Measurements from ENCODE around the gene WDHD1. TPM values are rescaled to one million over a fixed set of nuclear protein-coding genes. Genes with fewer than 3 reads are reported as not detected.
"Not testable (repeated sequence)": the region's sequence is repeated elsewhere in the genome, so short reads cannot be mapped to it uniquely, and the experiment has no call there.

Gene WDHD1
- 53.8 and 54.1 TPM in 2 replicates for total RNA-seq

- H3K4me3 Mint-ChIP-seq, result peak within 1 kb of the TSS; percentile 88
- H3K27ac Mint-ChIP-seq, result peak within 1 kb of the TSS; percentile 86
- H3K36me3 Mint-ChIP-seq (ENCODE audit: low read depth), result peaks cover 24% of the 10 kb centered on the region
- H3K27me3 Mint-ChIP-seq (ENCODE audit: insufficient read depth), result no peaks in the 10 kb centered on the region
- intact Hi-C loops (cut with micrococcal nuclease), result loop anchor here (1.0 to 5.0 kb wide), 7 partner anchors 24 to 631 kb away; partner anchors contain the start of genes ATG14, CGRRF1, CNIH1 and GCH1
- H3K9me3 Mint-ChIP-seq, result no peaks in the 10 kb centered on the region
- DNase-seq (ENCODE audit: low spot score), result peak; percentile 98
- H3K4me1 Mint-ChIP-seq (ENCODE audit: low read depth), result peaks cover 63% of the 10 kb centered on the region
Observed at GRCh38 chr14:55026793-55027561, at the start of gene WDHD1, which contains the start of gene SOCS4. TSS of gene WDHD1 (minus strand) at chr14:55027099. CDS start at chr14:55026787, 312 bp downstream. TSS of gene SOCS4 (plus strand) at chr14:55027236. CDS start at chr14:55043042, 15,806 bp downstream.

DNA sequence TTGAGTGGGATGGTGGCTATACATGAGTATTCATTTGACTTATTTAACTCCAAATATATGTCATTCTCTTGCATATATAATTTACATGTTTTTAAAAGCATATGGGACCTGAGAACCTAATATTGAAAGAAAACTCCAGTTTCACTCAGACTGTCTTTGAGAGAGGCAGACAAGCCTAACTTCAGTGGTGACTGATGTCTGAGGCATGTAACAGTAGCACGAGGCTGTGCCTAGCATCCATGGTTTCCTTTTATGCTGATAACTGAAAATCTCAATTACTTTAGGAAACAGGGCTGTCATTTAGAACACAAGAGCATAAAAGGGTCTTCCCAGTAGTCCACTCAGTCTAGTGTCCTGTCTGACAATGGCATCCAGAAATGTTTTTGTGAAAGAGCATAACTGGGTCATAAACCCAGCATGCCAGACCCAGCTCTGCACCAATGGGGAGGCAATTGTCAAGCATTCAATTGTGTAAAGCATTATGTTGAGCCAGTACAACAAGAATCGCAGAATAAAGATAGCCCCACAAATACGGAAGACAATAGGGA, 48.8 kb upstream of the WDHD1 start:
- Mint-ChIP-seq H3K27me3 (ENCODE audit: insufficient read depth) (peaks cover 2% of the 10 kb centered on the region), H3K4me1 (ENCODE audit: low read depth) (peaks cover 29% of the 10 kb centered on the region), H3K27ac (no peak overlapping the region), H3K36me3 (ENCODE audit: low read depth) (peaks cover 5% of the 10 kb centered on the region), H3K9me3 (no peaks in the 10 kb centered on the region), H3K4me3 (no peak overlapping the region)
- intact Hi-C loops (cut with micrococcal nuclease), result no loop called here
- DNase-seq (ENCODE audit: low spot score), result no peak

DNA sequence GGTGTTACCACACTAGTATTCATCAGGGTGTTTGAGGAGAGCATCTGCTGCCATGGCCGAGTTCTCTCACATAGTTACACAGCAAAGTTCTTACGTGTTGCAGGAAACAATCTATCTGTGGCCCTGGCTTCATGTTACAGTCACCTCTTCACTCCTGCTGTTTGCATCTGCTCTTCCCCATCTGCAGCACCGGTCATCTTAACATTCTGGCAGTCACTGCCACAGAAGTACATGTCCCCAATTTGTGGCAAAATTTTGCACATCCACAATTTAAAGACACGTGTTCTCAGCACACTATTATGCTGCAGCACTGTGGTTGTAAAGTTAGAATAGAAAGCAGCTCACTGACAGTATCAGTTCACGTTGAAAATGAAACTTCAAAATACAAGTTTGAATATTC, 47.8 kb upstream of the WDHD1 start:
- intact Hi-C loops (cut with micrococcal nuclease), result no loop called here
- Mint-ChIP-seq H3K36me3 (ENCODE audit: low read depth) (peaks cover 9% of the 10 kb centered on the region), H3K27me3 (ENCODE audit: insufficient read depth) (peaks cover 2% of the 10 kb centered on the region), H3K9me3 (no peaks in the 10 kb centered on the region), H3K4me3 (no peak overlapping the region), H3K4me1 (ENCODE audit: low read depth) (peaks cover 30% of the 10 kb centered on the region), H3K27ac (peak overlapping the region; percentile 66)
- no peak for DNase-seq (ENCODE audit: low spot score)

DNA sequence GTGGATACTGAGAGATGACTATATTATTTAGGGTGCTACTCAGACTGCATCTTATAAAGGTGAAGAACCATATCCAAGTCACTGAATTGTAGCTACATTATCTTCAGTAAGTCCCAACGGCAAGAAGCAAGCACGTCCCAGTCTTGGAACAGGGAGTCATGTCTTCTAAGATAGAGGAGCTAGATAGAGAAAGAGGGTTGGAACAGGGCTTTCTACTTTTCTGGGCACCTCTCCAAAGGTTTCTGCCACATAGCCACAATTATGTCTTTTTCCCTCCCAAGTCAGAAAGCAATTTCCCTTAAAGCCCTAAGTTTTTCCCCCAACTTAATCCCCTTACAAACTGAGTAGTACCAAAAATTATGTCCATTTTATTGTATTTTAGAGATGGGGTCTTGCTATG, 47.0 kb upstream of the WDHD1 start:
- no peaks in the 10 kb centered on the region for H3K9me3 Mint-ChIP-seq

GRCh38 chr14:55071870-55072640, 45.2 kb upstream of the WDHD1 start:
- H3K9me3 Mint-ChIP-seq, result no peaks in the 10 kb centered on the region
- no peak for DNase-seq (ENCODE audit: low spot score)
- intact Hi-C loops (cut with micrococcal nuclease), result no loop called here
- peaks cover 30% of the 10 kb centered on the region for H3K4me1 Mint-ChIP-seq (ENCODE audit: low read depth)
- H3K27ac Mint-ChIP-seq, result peak overlapping the region; percentile 61
- H3K36me3 Mint-ChIP-seq (ENCODE audit: low read depth), result peaks cover 20% of the 10 kb centered on the region
- no peak overlapping the region for H3K4me3 Mint-ChIP-seq
- H3K27me3 Mint-ChIP-seq (ENCODE audit: insufficient read depth), result no peaks in the 10 kb centered on the region

More for the DNA sequence above, 47.0 kb upstream of the WDHD1 start:
- Mint-ChIP-seq H3K27me3 (ENCODE audit: insufficient read depth) (no peaks in the 10 kb centered on the region), H3K36me3 (ENCODE audit: low read depth) (peaks cover 10% of the 10 kb centered on the region), H3K27ac (no peak overlapping the region), H3K4me3 (no peak overlapping the region), H3K4me1 (ENCODE audit: low read depth) (peaks cover 30% of the 10 kb centered on the region)
- intact Hi-C loops (cut with micrococcal nuclease), result no loop called here
- DNase-seq (ENCODE audit: low spot score), result no peak

DNA sequence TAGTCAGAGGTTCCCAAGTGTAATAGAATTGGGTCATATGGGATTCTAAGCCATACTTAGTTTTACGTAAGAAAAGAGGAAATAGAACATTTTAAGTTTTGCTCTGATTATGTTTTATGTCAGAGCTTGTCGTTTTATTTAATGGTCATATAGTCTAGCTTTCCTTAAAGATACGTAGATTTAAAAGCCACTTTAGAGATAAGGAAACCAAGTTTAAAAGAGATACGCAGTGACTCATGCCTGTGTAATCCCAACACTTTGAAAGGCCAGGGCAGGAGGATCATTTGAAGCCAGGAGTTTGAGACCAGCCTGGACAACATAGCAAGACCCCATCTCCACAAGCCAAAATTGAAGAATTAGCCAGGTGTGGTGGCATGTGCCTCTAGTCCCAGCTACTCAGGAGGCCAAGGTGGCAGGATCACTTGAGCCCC, 44.1 kb upstream of the WDHD1 start:
- no peak for DNase-seq (ENCODE audit: low spot score)
- intact Hi-C loops (cut with micrococcal nuclease), result no loop called here
- peaks cover 26% of the 10 kb centered on the region for H3K36me3 Mint-ChIP-seq (ENCODE audit: low read depth)
- H3K27me3 Mint-ChIP-seq (ENCODE audit: insufficient read depth), result no peaks in the 10 kb centered on the region
- H3K4me3 Mint-ChIP-seq, result no peak overlapping the region
- no peaks in the 10 kb centered on the region for H3K9me3 Mint-ChIP-seq
- no peak overlapping the region for H3K27ac Mint-ChIP-seq
- peaks cover 30% of the 10 kb centered on the region for H3K4me1 Mint-ChIP-seq (ENCODE audit: low read depth)

DNA sequence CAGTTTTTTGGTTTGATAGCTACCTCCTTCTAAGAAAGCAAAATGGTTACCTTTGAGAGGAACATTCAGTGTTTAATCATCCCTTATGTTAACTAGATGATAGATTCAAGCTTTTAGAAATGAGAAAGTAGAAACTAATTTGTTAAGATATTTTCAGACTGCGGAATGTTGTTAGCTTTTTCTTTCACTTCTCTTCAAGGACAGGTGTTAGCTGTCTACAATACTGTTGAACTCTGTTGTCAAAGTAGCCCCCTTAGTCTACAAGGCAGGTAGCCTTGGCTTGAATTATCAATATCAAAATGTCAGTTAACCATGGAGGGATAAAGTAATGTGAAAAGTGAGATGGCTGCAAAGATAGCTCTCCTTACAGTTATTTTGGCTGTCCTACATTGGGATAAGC, 39.3 kb upstream of the WDHD1 start:
- Mint-ChIP-seq H3K9me3 (no peaks in the 10 kb centered on the region), H3K4me1 (ENCODE audit: low read depth) (peaks cover 20% of the 10 kb centered on the region), H3K27ac (no peak overlapping the region), H3K36me3 (ENCODE audit: low read depth) (peaks cover 59% of the 10 kb centered on the region), H3K4me3 (no peak overlapping the region), H3K27me3 (ENCODE audit: insufficient read depth) (no peaks in the 10 kb centered on the region)
- intact Hi-C loops (cut with micrococcal nuclease), result no loop called here
- no peak for DNase-seq (ENCODE audit: low spot score)

GRCh38 chr14:55065411-55065810, 38.5 kb upstream of the WDHD1 start:
- H3K4me1 Mint-ChIP-seq (ENCODE audit: low read depth), result peaks cover 20% of the 10 kb centered on the region
- no peak overlapping the region for H3K4me3 Mint-ChIP-seq
- intact Hi-C loops (cut with micrococcal nuclease), result no loop called here
- H3K36me3 Mint-ChIP-seq (ENCODE audit: low read depth), result peaks cover 56% of the 10 kb centered on the region
- no peaks in the 10 kb centered on the region for H3K9me3 Mint-ChIP-seq
- no peak for DNase-seq (ENCODE audit: low spot score)
- no peak overlapping the region for H3K27ac Mint-ChIP-seq
- H3K27me3 Mint-ChIP-seq (ENCODE audit: insufficient read depth), result no peaks in the 10 kb centered on the region

- H3K4me3 Mint-ChIP-seq; H3K27me3 Mint-ChIP-seq (ENCODE audit: insufficient read depth); DNase-seq (ENCODE audit: low spot score); H3K27ac Mint-ChIP-seq; intact Hi-C loops (cut with micrococcal nuclease); H3K9me3 Mint-ChIP-seq: not testable (repeated sequence)
- H3K4me1 Mint-ChIP-seq (ENCODE audit: low read depth), result peaks cover 21% of the 10 kb centered on the region
- peaks cover 55% of the 10 kb centered on the region for H3K36me3 Mint-ChIP-seq (ENCODE audit: low read depth)
Observed at GRCh38 chr14:55064896-55065295, 38.0 kb upstream of the WDHD1 start.

DNA sequence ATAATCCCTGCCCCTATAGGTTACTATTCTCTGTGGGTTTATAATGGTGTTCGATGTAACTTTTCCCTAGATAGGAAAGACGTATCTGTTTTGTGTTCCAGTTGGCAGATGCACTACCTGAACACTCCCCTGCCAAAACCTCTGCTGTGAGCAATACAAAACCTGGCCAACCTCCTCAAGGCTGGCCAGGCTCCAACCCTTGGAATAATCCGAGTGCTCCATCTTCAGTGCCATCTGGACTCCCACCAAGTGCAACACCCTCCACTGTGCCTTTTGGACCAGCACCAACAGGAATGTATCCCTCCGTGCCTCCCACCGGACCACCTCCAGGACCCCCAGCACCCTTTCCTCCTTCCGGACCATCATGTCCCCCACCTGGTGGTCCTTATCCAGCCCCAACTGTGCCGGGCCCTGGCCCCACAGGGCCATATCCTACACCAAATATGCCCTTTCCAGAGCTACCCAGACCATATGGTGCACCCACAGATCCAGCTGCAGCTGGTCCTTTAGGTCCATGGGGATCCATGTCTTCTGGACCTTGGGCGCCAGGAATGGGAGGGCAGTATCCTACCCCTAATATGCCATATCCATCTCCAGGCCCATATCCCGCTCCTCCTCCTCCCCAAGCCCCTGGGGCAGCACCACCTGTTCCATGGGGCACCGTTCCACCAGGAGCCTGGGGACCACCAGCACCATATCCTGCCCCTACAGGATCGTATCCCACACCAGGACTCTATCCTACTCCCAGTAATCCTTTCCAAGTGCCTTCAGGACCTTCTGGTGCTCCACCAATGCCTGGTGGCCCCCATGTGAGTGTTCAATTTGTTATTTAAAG, 35.8 kb upstream of the WDHD1 start:
- H3K36me3 Mint-ChIP-seq (ENCODE audit: low read depth), result peaks cover 57% of the 10 kb centered on the region
- no peak overlapping the region for H3K27ac Mint-ChIP-seq
- peaks cover 30% of the 10 kb centered on the region for H3K4me1 Mint-ChIP-seq (ENCODE audit: low read depth)
- H3K4me3 Mint-ChIP-seq, result no peak overlapping the region
- no peaks in the 10 kb centered on the region for H3K9me3 Mint-ChIP-seq
- intact Hi-C loops (cut with micrococcal nuclease), result no loop called here
- H3K27me3 Mint-ChIP-seq (ENCODE audit: insufficient read depth), result no peaks in the 10 kb centered on the region
- DNase-seq (ENCODE audit: low spot score), result no peak

GRCh38 chr14:55059333-55059732, 32.4 kb upstream of the WDHD1 start:
- no peaks in the 10 kb centered on the region for H3K9me3 Mint-ChIP-seq
- H3K36me3 Mint-ChIP-seq (ENCODE audit: low read depth), result peaks cover 42% of the 10 kb centered on the region
- intact Hi-C loops (cut with micrococcal nuclease), result loop anchor here (10.0 kb wide), 1 partner anchor 215 kb away; the partner anchor contains the start of gene FBXO34
- H3K27me3 Mint-ChIP-seq (ENCODE audit: insufficient read depth), result no peaks in the 10 kb centered on the region
- peaks cover 38% of the 10 kb centered on the region for H3K4me1 Mint-ChIP-seq (ENCODE audit: low read depth)
- H3K4me3 Mint-ChIP-seq, result no peak overlapping the region
- no peak overlapping the region for H3K27ac Mint-ChIP-seq
- DNase-seq (ENCODE audit: low spot score), result no peak

DNA sequence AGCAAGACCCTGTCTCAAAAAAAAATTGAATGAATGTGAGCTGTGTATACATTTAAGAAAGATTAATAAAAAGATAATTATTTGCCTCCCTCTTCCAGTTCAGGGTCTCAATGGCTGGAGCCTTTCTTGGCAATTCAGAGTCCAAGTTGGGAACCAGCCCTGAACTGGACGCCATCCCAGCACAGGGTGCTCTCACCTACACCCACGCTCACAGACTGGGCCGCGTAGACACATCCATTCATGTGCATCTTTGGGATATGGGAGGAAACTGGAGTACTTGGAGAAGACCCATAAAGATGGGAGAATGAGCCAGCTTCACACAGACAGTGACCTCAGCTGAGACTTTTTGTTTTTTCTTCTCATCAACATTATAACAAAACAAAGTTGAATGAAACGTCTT, 31.0 kb upstream of the WDHD1 start:
- H3K4me3 Mint-ChIP-seq, result no peak overlapping the region
- intact Hi-C loops (cut with micrococcal nuclease), result loop anchor here (10.0 kb wide), 1 partner anchor 217 kb away; the partner anchor contains the start of gene FBXO34

More for the DNA sequence above, 31.0 kb upstream of the WDHD1 start:
- DNase-seq (ENCODE audit: low spot score), result no peak
- Mint-ChIP-seq H3K36me3 (ENCODE audit: low read depth) (peaks cover 40% of the 10 kb centered on the region), H3K27ac (no peak overlapping the region), H3K9me3 (no peaks in the 10 kb centered on the region), H3K27me3 (ENCODE audit: insufficient read depth) (no peaks in the 10 kb centered on the region), H3K4me1 (ENCODE audit: low read depth) (peaks cover 47% of the 10 kb centered on the region)

All from activated T-helper 1 cell treated with anti-CD3 and anti-CD28 coated beads, Interleukin-12 subunit alpha, Interleukin-12 subunit beta, Interleukin-2, Interleukin-4 antibody, amounts not matched to agents 30 ng/mL and 10 ng/mL and 1 ng/mL, durations not matched to agents 14 hours and 24 hours and 36 hours (primary cell).